Keratinocyte (primary cell): ENCODE results near the gene MAPRE2.

Experiments used
- EZH2 ChIP-seq: IDR thresholded peaks from one replicate; pipeline ENCODE4 v1.6.1; 2012; ENCODE audit warnings: inconsistent platforms, mild to moderate bottlenecking, low read length, moderate library complexity
- TF ChIP-seq, protein P1 (sequence below), 3 experiments: IDR thresholded peaks in 1 of 3; conservative IDR thresholded peaks in 1 of 3; optimal IDR thresholded peaks in 1 of 3; 2 replicates in 2 of 3; 3 replicates in 1 of 3; pipeline versions ENCODE3 to v1.5.1; 2011; ENCODE audit warnings: low read length in 3 of 3, mild to moderate bottlenecking in 3 of 3, moderate library complexity in 2 of 3, control low read depth in 1 of 3, inconsistent platforms in 1 of 3; ENCODE audit not compliant: insufficient read depth in 2 of 3; ENCODE audit errors: extremely low read depth in 1 of 3

DNA sequence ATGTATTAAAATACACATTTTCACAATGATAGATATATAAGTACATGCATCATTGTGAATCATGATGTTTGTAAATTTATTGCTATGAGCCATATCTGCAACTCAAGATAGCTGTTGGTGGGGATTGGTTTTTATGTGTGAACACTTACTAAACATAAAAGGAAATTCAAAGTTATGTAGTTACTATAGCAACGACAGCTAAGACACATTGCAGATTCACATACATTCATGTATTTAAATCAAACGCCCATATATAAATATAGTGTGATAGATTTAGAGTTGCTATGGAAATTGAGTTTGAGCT, 65.6 kb downstream of the MAPRE2 start:
- TF ChIP-seq, protein P1, sequence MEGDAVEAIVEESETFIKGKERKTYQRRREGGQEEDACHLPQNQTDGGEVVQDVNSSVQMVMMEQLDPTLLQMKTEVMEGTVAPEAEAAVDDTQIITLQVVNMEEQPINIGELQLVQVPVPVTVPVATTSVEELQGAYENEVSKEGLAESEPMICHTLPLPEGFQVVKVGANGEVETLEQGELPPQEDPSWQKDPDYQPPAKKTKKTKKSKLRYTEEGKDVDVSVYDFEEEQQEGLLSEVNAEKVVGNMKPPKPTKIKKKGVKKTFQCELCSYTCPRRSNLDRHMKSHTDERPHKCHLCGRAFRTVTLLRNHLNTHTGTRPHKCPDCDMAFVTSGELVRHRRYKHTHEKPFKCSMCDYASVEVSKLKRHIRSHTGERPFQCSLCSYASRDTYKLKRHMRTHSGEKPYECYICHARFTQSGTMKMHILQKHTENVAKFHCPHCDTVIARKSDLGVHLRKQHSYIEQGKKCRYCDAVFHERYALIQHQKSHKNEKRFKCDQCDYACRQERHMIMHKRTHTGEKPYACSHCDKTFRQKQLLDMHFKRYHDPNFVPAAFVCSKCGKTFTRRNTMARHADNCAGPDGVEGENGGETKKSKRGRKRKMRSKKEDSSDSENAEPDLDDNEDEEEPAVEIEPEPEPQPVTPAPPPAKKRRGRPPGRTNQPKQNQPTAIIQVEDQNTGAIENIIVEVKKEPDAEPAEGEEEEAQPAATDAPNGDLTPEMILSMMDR (optimal IDR thresholded peaks at IDR 0.05 in 1 of 3, IDR thresholded peaks at IDR 0.05 in 1 of 3, conservative IDR thresholded peaks at IDR 0.05 in 1 of 3; ENCODE audit: extremely low read depth in 1 of 3, insufficient read depth in 2 of 3, low read length in 3 of 3), result no peak
- no peak for TF ChIP-seq EZH2
